ENCODE data around the gene C3. TPM values are rescaled to one million over a fixed set of nuclear protein-coding genes. Genes with fewer than 3 reads are reported as not detected.
A peak's percentile ranks its signal among the peaks of the same experiment; 100 is the strongest.
"Not testable (repeated sequence)": the region's sequence is repeated elsewhere in the genome, so short reads cannot be mapped to it uniquely, and the experiment has no call there.

Gene C3
- total RNA-seq, 2 donors from 2014 or later: 320 to 382 TPM

GRCh38 chr19:6752256-6753177 lies 32.1 kb upstream of the C3 start:
- Histone ChIP-seq H3K27me3 (no peaks in the 10 kb centered on the region), H3K27ac (no peak overlapping the region), H3K4me1 (no peaks in the 10 kb centered on the region), H3K36me3 (replicated peaks in 1 of 2; ENCODE audit: insufficient read depth in 1 of 2, low read depth in 2 of 2) (peaks cover 5 to 15% of the 10 kb centered on the region in 2 donors), H3K9me3 (no peaks in the 10 kb centered on the region), H3K4me3 (no peak overlapping the region)
- TF ChIP-seq CTCF (IDR thresholded peaks at IDR 0.05) (no peak), POLR2A (IDR thresholded peaks at IDR 0.05) (no peak)
- peak; percentile 13 for ATAC-seq
- intact Hi-C loops (cut with DNase I): no loop called here
- WGBS, 2 donors: 80 to 83% methylated on average over 37 to 47 of the region's 50 CpGs
- no peak for DNase-seq

GRCh38 chr19:6751189-6751588 lies 30.7 kb upstream of the C3 start:
- Histone ChIP-seq H3K27me3 (no peaks in the 10 kb centered on the region), H3K4me1 (no peaks in the 10 kb centered on the region), H3K9me3 (no peaks in the 10 kb centered on the region), H3K36me3 (replicated peaks in 1 of 2; ENCODE audit: insufficient read depth in 1 of 2, low read depth in 2 of 2) (peaks cover 6 to 23% of the 10 kb centered on the region in 2 donors), H3K27ac (no peak overlapping the region), H3K4me3 (no peak overlapping the region)
- intact Hi-C loops (cut with DNase I): no loop called here
- WGBS, 2 donors: 90 to 94% methylated on average over 16 of the region's 16 CpGs
- TF ChIP-seq CTCF (IDR thresholded peaks at IDR 0.05) (no peak), POLR2A (IDR thresholded peaks at IDR 0.05) (no peak)
- no peak for ATAC-seq
- DNase-seq: no peak

GRCh38 chr19:6750062-6750461 lies 29.6 kb upstream of the C3 start:
- Histone ChIP-seq H3K4me1 (peaks cover 6% of the 10 kb centered on the region), H3K27ac (no peak overlapping the region), H3K36me3 (replicated peaks in 1 of 2; ENCODE audit: insufficient read depth in 1 of 2, low read depth in 2 of 2) (peaks cover 9 to 24% of the 10 kb centered on the region in 2 donors), H3K9me3 (no peaks in the 10 kb centered on the region), H3K4me3 (no peak overlapping the region), H3K27me3 (no peaks in the 10 kb centered on the region)
- no peak for TF ChIP-seq POLR2A (IDR thresholded peaks at IDR 0.05)
- TF ChIP-seq CTCF (IDR thresholded peaks at IDR 0.05): no peak
- intact Hi-C loops (cut with DNase I): no loop called here
- 73% methylated on average over 3 to 20 of the region's 20 CpGs for WGBS, 2 donors
- DNase-seq: no peak
- ATAC-seq: no peak

GRCh38 chr19:6748543-6748942 lies 28.1 kb upstream of the C3 start:
- Histone ChIP-seq H3K36me3 (replicated peaks in 1 of 2; ENCODE audit: insufficient read depth in 1 of 2, low read depth in 2 of 2) (peaks cover 9 to 24% of the 10 kb centered on the region in 2 donors), H3K4me1 (peaks cover 19% of the 10 kb centered on the region)
- not testable (repeated sequence) for DNase-seq, H3K9me3 ChIP-seq, H3K27ac ChIP-seq, ATAC-seq, H3K27me3 ChIP-seq, H3K4me3 ChIP-seq
- 83 to 89% methylated on average over 10 of the region's 10 CpGs for WGBS, 2 donors
- intact Hi-C loops (cut with DNase I): loop anchor here (10.0 kb wide), 2 partner anchors 116 to 234 kb away; no protein-coding TSS in a partner anchor

GRCh38 chr19:6745965-6746364 lies 25.5 kb upstream of the C3 start:
- Histone ChIP-seq H3K9me3 (no peaks in the 10 kb centered on the region), H3K36me3 (replicated peaks in 1 of 2; ENCODE audit: insufficient read depth in 1 of 2, low read depth in 2 of 2) (peaks cover 9 to 21% of the 10 kb centered on the region in 2 donors), H3K4me1 (peaks cover 29% of the 10 kb centered on the region), H3K27ac (peak overlapping the region in 1 of 4 donors; percentile 82), H3K4me3 (no peak overlapping the region), H3K27me3 (no peaks in the 10 kb centered on the region)
- no peak for DNase-seq
- WGBS, 2 donors: 87 to 89% methylated on average over 24 of the region's 24 CpGs
- no peak for ATAC-seq
- TF ChIP-seq POLR2A (IDR thresholded peaks at IDR 0.05) (no peak), CTCF (IDR thresholded peaks at IDR 0.05) (no peak)
- intact Hi-C loops (cut with DNase I): loop anchor here (10.0 kb wide), 2 partner anchors 119 to 231 kb away; no protein-coding TSS in a partner anchor
